Skeletal muscle cell (primary cell): ENCODE measurements around the gene CASQ2.

ENCODE experiments used
- DNase-seq: peaks from one replicate; pipeline ENCODE4 v3.0.0-alpha.2; 2010; ENCODE audit warnings: low read depth
- H3K4me3 ChIP-seq: 2 replicates; pipeline ENCODE4 v1.5.1; 2011; ENCODE audit warnings: low read depth, mild to moderate bottlenecking, control low read depth, low read length, moderate library complexity

CASQ2 gene

DNA sequence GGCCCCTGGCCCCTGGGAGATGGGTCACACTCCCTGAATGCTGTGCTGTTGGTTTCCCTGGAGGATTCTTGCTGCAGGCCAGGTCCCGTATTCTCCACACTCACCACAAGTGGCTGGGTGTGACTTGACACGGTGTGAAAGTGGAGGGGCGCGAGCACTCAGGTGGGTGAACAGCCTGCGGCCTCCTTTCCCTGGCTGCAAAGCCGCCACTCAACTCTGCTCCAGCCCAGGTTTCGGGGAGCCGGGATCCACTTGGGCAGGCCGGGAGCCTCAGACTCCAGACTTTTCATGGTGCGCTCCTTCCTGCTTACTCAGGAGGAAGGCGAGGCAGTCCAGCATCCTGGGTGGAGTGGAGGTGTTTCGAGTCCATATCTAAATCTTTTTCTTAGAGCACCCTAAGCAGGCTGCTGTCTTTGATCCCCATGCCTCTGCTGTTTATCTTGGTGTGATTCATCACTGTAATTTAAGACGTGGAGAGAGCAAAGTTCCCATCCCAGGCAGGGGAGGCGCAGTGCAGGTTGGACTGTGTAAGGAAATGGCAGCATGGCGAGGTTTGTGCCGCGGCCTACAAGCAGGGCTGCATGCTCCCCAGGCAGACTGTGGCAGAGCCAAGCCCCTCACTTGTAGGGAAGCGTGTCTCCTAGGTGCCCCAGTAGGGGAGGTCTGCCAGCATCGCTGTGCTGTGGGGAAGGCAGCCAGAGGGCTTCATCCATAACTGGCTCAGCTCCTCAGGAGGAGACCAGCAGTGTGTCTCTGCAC lies 97.2 kb downstream of the CASQ2 start:
- H3K4me3 ChIP-seq = no peak overlapping the region
- no peak for DNase-seq

DNA sequence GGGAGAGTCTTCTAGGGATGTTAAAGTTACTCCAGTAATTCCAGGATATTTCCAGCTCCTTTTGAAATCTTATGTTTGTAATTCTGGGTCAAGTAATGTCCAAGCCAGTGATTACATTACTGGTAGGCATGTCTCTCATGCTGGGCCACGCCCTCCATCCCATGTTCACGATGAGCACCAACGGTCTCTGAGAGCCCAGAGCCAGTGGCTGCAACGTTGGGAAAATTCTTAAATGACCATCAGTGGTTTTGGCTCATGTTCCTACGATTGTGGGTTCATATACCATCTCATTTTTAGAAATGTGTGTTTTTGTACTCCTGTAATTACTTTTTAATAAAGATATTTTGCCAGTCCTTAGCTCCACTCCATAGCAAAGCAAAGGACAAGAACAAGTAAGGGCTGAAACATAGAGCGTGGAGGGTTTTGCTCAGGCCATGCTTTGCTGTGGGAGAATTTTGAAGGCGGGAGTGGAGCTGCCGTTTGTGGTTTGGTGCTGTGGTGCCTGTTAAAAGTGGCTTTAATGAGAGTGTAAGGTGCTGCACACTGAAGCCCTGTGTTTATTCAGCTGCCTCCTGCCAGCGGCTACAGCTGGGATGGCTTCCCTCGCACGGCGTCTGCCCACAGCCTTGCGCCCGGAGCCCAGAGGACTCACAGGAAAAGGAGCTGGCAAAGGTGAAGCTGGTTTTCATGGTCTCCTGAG lies 97.9 kb downstream of the CASQ2 start:
- H3K4me3 ChIP-seq = no peak overlapping the region
- DNase-seq = no peak

DNA sequence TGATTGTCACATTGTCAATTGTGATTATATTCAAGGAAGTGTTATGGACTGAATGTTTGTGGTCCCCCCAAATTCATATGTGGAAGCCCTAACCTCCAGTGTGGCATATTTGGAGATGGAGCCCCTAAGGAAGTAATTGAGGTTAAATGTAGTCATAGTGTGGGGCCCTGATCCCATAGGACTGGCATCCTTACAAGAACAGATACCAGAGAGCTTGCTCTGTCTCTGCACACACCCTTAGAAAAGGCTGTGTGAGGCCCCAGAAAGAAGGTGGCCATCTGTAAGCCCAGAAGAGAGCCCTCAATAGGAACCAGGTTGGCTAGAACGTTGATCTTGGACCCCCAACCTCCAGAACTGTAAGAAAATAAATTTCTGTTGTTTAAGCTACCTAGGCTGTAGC lies 98.6 kb downstream of the CASQ2 start:
- no peak for DNase-seq
- no peak overlapping the region for H3K4me3 ChIP-seq

DNA sequence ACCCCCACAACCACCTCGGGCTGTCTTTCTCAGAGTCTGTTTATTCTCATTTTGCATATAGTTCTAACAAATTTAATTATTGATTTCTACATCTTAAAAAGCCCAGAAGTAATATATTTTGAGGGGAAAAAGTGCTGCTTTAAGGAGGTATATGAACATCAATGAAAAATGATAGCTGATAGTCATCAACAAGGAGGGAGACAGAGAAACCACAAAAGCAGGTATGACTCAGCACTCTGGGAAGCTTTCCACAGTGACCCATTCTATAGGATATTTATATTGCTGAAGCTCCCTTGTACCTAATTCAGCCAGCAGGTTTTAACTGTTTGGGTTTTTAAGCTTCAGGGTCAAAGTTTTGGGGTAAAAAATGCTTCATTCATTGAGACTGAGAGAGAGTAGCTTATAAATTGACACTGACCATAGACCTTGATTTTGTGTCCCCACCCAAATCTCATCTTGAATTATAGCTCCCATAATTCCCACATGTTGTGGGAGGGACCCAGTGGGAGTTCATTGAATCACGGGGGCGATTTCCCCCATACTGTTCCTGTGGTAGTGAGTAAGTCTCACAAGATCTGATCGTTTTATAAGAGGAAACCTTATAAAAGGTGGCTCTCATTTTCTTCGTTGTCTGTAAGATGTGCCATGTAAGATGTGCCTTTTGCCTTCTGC lies 99.4 kb downstream of the CASQ2 start:
- H3K4me3 ChIP-seq = no peak overlapping the region
- DNase-seq = peak; percentile 77

DNA sequence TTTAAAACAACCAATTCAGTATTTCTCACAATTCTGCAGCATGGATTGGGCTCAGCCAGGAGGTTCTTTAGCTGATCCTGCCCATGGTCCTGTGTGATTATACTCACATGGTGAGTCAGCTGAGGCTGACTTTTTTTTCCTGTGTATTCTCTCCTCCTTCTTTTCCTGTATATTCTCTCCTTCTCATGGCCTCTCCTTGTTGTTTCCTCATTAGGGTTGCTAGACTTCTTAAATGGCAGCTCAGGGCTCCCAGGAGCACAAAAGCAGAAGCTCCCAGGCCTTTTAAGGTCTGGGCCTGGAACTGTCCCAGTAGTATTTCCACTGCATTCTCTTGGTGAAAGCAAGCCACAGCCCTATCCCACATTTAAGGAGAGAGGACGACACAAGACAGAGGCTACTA lies 99.9 kb downstream of the CASQ2 start:
- peak; percentile 55 for DNase-seq
- H3K4me3 ChIP-seq = no peak overlapping the region

DNA sequence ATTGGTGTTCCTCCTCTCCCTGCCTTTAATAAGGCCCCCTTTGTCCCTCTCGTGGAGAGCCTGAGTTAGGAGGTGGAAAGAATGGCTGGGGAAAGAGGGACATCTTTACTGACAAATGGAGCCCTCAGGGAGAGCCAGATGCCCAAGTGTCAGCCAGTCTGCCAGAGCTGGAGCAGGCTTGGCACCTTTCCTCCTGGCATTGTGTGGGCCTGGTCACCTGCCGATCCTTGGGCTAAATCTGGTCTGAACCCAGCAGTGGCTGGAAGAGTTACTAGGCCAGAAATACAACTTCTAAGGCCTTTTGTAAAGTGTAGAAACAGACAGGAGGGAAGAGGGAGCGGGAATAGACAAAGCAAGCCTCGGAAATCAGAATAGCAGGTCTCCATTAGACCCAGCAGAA lies 101.8 kb downstream of the CASQ2 start:
- no peak for DNase-seq
- H3K4me3 ChIP-seq = no peak overlapping the region

DNA sequence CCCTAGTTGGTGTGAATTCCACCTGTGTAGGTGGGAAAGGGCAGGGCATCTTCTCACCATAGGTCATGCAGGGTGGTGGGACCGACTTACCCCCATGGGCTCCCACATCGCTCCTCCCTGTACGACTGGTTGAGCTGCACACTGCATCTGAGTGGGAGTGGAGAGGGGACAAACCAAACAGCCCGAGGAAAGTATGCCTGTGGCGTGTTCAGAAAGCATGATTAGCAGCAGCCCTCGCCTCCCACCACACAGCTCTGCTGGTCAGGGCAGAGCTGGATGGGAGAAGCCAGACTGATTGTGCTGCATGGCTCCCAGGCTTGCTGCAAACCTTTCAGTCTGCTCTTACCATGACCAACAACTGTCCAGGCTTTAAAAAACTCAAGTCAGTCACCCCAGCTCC lies 102.3 kb downstream of the CASQ2 start:
- no peak overlapping the region for H3K4me3 ChIP-seq
- DNase-seq = no peak

DNA sequence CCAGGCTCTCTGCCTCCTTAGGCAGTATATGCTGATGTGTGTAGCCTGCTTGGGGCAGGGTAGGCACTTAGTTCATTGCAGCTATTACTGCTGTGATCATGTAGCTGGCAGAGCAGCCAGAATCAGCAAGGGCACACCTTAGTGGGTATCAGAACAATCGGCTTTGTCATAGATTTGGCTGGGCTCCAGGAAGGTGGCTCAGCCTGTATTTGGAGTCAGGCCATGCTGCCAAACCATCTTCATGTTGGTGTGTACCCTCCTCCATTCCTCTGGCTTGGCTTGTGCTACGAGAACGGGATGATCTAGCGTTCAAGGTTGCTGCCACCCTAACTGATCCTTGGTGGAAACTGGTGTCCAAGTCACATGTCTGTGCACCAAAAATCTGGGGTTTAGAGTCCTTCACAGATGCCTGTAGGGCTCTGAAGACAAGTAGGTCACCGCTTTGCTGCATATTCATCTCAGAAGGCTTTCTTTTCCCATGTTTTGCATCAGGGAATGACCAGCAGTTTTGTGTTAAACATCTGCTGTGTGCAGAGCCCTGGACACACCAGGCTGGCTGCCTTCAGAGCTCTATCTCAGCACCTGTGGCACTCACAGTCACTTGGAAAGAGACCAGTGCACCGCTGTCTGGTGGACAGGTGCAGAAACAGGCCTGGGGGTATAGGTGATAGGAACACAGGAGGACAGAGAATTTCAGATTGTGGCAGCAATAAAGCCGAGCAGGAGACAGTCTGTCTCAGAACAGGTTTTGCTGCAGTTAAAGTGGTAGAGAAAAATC lies 103.0 kb downstream of the CASQ2 start:
- no peak for DNase-seq
- H3K4me3 ChIP-seq = no peak overlapping the region

DNA sequence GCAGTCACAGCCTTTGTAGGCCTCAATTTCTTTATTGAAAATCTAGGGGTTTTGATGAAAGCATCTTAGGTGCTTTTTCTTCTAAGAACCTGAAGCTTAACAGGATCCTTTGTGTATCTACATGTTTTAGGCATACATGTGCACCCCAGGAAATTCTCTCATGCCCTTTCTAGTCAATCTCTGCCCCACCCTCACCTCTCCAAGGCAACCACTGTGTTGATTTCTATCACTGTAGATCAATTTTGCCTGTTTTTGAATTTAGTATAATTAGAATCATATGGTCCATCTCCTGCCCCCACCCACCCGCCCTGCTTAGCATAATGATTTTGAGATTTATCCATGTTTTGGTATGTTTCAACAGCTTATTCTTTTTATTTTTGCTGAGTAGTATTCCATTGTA lies 107.4 kb downstream of the CASQ2 start:
- DNase-seq = no peak
- no peak overlapping the region for H3K4me3 ChIP-seq

DNA sequence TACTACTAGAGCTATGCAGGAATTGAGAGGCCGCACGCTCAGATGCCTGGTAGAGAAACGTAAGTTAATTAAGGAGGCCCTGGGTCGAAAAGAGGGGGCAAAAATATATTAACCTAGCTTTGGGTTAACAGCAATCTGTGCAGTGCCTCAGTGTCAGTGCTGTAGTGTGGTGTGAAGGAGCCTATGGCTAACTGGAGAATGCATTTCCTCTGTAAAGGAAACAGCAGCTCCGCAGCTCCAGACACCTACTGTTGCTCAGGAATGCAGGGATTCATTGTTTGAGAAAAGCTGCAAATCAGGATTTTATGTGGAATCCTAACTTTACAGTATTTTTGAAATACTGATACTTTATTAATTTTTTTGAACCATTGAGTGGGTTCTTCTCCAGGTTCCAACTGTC lies 108.4 kb downstream of the CASQ2 start:
- no peak overlapping the region for H3K4me3 ChIP-seq
- DNase-seq = no peak

DNA sequence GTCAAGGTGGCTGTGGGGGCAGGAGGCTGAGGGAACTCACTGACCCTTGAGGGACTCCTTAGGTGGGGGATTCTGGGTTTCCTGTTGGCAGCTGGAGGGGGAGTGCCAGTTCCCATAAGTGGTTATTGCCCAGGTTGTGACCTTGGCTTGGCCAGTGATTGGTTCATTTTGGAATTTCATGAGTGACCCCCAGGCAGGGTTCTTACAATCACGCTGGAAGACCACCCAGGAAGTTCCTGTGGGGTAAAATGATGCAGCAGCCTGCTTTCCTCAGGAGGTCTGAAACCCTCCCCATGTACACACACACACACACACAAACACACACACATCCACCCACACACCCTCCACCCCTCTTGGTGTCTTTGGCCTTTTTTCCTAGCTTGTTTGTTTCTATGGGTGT lies 109.9 kb downstream of the CASQ2 start:
- DNase-seq = no peak
- H3K4me3 ChIP-seq = no peak overlapping the region

DNA sequence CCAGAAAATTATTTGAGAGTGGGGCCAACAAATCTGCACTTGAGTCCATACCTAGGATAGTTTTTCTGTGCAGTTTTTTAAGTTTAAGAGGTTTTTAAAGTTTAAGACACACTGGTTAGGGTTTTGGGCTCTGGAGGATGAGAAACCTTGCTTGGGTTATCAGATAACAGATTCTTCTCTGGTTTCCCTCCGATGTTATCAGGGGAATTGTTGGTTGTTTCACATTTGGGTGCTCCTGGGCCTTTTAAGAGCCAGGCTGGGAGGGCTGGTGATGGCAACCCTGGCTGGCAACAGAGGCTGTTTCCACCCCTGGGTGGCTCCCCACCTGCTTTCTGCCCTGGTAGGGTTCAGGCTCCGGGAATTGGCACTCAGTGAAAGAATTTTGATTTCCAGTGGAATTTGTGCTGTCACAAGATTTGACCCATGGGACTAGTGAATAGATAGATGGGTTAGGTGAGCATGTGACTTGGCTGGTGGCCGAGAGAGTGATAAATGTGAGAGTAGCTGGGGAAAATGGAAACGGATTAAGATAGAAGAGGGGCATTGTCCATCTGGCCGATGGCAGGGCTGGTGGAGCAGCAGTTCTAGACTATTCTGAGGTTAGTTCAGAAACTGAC lies 111.9 kb downstream of the CASQ2 start:
- no peak overlapping the region for H3K4me3 ChIP-seq
- no peak for DNase-seq

DNA sequence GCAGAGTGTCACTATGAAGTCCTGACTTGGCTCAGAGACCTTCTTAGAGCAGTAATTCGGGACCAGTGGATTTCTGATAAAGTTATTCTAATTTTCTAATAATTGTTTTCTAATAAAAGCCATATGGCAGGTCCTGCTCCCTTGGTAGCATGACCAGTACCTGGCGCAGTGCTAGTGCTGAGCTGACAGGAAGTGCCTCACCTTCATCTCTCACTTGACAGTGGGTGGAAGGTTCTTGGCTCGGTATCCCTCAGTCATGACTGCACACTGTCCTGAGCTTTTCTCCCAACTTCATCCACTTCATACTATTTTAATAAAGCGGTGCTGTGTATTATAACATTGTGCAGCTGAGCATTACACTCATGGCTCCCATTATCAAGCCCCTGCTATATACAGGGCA lies 112.6 kb downstream of the CASQ2 start:
- DNase-seq = no peak
- H3K4me3 ChIP-seq = no peak overlapping the region

DNA sequence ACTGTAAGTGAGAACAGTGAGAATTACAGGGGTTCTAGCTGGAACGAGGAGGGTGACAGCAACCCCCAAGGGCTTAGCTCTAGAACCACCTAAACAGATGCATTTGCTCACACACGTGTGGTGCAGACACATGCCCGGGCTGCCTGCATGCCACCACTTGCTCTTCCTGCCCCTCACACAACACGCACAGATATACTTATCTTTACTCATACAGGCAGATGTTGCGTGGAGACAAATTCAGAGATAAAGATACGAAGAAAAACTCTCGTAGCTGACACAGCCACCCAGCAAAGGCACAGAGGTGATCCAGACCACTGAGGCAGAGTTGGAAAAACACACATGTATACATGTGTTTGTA lies 113.2 kb downstream of the CASQ2 start:
- no peak overlapping the region for H3K4me3 ChIP-seq
- DNase-seq = no peak

DNA sequence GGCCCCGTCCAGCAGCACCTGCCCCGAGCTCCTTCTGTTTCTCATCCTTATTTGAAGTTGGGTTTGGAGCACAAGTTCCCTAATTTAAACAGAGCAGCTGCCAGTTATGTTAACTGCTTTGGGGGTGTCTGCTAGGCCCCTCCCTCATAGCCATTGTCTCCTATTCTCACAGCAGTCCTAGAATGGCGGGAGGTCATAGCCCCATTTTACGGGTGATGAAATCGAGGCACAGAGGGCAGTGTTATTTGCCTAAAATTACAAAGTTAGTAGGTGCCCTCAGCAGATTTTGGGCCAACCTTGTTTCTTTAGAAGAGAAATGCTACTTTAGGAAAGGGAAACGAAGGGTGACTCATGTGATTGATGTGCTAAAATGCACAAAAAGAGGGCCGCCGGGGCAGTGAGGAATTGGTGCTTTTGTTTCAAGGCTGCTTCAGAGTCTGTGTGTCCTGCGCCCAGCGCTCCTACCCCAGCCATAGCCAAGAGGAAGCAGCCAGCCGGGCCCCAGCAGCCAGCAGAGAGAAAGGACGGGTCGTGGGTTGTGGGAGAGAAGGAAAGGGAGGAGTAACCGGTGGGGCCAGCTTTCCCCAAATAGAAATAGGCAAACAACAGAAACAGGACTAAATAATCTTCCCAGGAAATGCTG lies 113.7 kb downstream of the CASQ2 start:
- DNase-seq = no peak
- no peak overlapping the region for H3K4me3 ChIP-seq

DNA sequence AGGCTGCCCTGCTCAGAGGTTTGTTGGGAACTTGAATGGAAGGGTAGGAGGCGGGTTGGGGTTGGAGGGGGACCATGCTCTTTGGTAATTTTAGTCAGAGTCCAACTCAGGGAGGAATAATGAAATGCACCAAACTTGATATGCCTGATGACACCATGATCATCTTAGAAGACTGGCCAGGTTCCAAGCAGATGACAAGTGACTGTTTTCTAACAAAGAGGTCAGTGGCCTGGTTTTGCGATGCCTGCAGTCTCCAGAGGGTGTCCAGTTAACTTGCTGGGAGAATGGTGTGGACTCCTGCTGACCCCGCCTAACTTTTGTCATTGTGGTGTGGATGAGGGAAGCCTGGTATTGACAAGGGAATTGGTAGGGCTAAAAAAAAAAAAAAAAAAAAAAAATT lies 114.4 kb downstream of the CASQ2 start:
- DNase-seq = no peak
- H3K4me3 ChIP-seq = no peak overlapping the region

DNA sequence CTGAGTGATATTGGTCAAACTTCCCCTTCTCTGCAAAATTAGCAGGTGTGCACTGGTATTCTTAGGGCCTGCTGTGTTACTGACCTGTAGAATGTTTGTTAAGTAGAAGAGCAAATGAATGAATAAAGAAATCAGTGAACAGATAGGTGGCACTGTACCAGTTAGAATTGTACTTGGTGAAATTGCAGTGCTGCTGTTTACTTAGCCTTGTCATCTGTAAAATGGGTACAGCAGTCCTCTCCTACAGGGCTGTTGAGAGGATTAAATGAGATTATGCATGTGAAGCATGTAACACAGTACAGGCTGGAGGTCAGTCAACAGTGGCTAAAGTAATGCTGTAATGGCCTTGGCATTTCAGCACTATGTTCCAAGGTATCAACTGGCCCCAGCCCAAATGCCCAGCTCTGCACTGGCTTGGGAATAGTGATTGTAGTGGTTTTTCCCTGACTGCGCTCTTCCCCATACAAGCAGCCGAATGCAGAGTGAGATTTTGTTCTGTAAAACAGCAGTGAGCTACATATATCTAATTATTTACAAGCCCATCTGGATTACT lies 116.2 kb downstream of the CASQ2 start:
- H3K4me3 ChIP-seq = no peak overlapping the region
- DNase-seq = no peak

DNA sequence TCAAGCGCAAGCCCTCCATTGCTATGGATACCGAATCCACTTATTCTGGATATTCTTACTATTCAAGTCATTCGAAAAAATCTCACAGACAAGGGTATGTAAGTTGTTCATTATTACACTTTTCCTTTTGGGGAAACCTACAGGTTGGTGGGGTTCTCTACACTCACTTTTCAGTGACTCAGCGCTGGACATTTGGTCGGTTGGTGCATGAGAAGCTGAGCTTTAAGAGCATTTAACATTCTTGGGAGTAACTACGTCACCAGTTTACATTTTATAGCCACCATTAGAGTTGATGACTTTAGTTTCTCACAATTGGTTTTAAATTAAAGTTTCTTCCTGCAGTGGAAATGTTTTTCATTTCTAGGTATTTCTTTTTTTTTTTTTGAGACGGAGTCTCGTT lies 117.1 kb downstream of the CASQ2 start:
- DNase-seq = no peak
- H3K4me3 ChIP-seq = no peak overlapping the region

DNA sequence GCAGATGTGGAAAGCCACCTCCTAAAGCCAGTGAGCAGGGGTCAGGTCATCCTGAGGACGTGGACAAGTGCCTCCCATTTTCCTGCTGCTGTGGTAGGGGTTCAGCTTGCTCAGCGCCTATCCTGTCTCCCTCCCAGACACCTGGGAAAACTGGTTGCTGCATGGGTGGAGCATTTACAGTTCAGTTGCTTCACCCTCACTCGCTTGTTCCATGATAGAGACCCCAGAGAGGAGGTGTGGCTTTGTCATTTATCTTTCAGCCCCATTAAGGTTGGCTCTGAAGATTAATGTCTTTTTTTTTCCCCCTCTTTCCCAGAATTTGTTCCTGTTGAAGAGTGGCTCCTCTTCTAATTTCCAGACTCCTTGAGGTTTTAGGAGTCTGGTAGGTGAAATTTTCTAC lies 117.6 kb downstream of the CASQ2 start:
- no peak overlapping the region for H3K4me3 ChIP-seq
- DNase-seq = no peak
